Endodermal cell (in vitro differentiated cells): ENCODE data around the gene C1orf105. TPM values are rescaled to one million over a fixed set of nuclear protein-coding genes. Genes with fewer than 3 reads are reported as not detected.
A peak's percentile ranks its signal among the peaks of the same experiment; 100 is the strongest.

Source experiments
- DNase-seq: peaks from one replicate; pipeline ENCODE4 v3.0.0-alpha.2; 2017
- H3K27ac ChIP-seq: 2 replicates; pipeline ENCODE4 v1.5.1; 2013; ENCODE audit warnings: mild to moderate bottlenecking, low read depth, low read length, moderate library complexity
- H3K27me3 ChIP-seq: 2 replicates; pipeline ENCODE4 v1.6.1; 2013; ENCODE audit warnings: mild to moderate bottlenecking, low read length, moderate library complexity; ENCODE audit not compliant: insufficient read depth, control insufficient read depth, poor library complexity, severe bottlenecking
- H3K36me3 ChIP-seq: 2 replicates; pipeline ENCODE4 v1.7.0; 2013; ENCODE audit warnings: mild to moderate bottlenecking, low read length, moderate library complexity; ENCODE audit not compliant: control insufficient read depth, insufficient read depth
- H3K4me1 ChIP-seq: one replicate; pipeline ENCODE4 v1.7.0; 2013; ENCODE audit warnings: low read length; ENCODE audit not compliant: control insufficient read depth, insufficient read depth
- H3K4me3 ChIP-seq: 2 replicates; pipeline ENCODE4 v1.5.1; 2013; ENCODE audit warnings: mild to moderate bottlenecking, low read length, moderate library complexity
- H3K9ac ChIP-seq: 2 replicates; pipeline ENCODE4 v1.6.1; 2013; ENCODE audit warnings: mild to moderate bottlenecking, low read length, moderate library complexity; ENCODE audit not compliant: poor library complexity, severe bottlenecking; ENCODE audit errors: extremely low read depth
- H3K9me3 ChIP-seq: 2 replicates; pipeline ENCODE4 v1.6.1; 2013; ENCODE audit warnings: mild to moderate bottlenecking, low read length, moderate library complexity; ENCODE audit not compliant: control insufficient read depth
- H3K27ac Mint-ChIP-seq: 2 replicates; pipeline ENCODE4 v1.8.0; 2020; ENCODE audit warnings: mixed read lengths
- H3K27me3 Mint-ChIP-seq: 2 replicates; pipeline ENCODE4 v1.8.0; 2021; ENCODE audit warnings: mild to moderate bottlenecking, mixed read lengths; ENCODE audit not compliant: insufficient read depth
- H3K36me3 Mint-ChIP-seq: 2 replicates; pipeline ENCODE4 v1.8.0; 2020; ENCODE audit warnings: low read depth, mixed read lengths
- H3K4me1 Mint-ChIP-seq: 2 replicates; pipeline ENCODE4 v1.8.0; 2020; ENCODE audit warnings: mixed read lengths
- H3K4me3 Mint-ChIP-seq: 2 replicates; pipeline ENCODE4 v1.8.0; 2020; ENCODE audit warnings: mild to moderate bottlenecking, moderate library complexity, mixed read lengths
- H3K9me3 Mint-ChIP-seq: 2 replicates; pipeline ENCODE4 v1.8.0; 2020; ENCODE audit warnings: mild to moderate bottlenecking, mixed read lengths
- CTCF ChIP-seq: fragments of 200-600 bp; sonication (generic); conservative IDR thresholded peaks from 2 replicates; pipeline ENCODE4 v1.5.0; 2021; ENCODE audit warnings: antibody characterized with exemption, mild to moderate bottlenecking
- WGBS, 2 experiments: methylation state at CpG; one replicate each; pipeline versions ENCODE4 v1.1.5 to v1.1.7; 2013; ENCODE audit warnings: missing lambda C conversion rate in 2 of 2, mixed read lengths in 1 of 2; ENCODE audit not compliant: insufficient coverage in 1 of 2, insufficient read length in 1 of 2; 5-methylcytosine and 5-hydroxymethylcytosine counted together
- total RNA-seq, 2 donors: library from RNA; stranded (reverse); fragmentation: NEBNext Ultra II Directional in 1 of 2; extraction: Animal tissue kit (Norgen Biotek cat#: 25700) in 1 of 2; gene quantifications; 2 replicates in 1 of 2; 3 replicates in 1 of 2; pipeline ENCODE4 v1.2.1, GENCODE V29; 2021

The C1orf105 gene
- total RNA-seq, 2 donors from 2014 or later, result not detected

- TF ChIP-seq CTCF, result no peak
- H3K9me3 Mint-ChIP-seq, result no peaks in the 10 kb centered on the region
- no peak overlapping the region for H3K9ac ChIP-seq
- H3K4me1 Mint-ChIP-seq, result peaks cover 23% of the 10 kb centered on the region
- no peaks in the 10 kb centered on the region for H3K36me3 ChIP-seq
- no peaks in the 10 kb centered on the region for H3K27me3 ChIP-seq
- no peaks in the 10 kb centered on the region for H3K9me3 ChIP-seq
- H3K27me3 Mint-ChIP-seq, result no peaks in the 10 kb centered on the region
- H3K4me1 ChIP-seq, result peaks cover 5% of the 10 kb centered on the region
- no peak overlapping the region for H3K4me3 ChIP-seq
- no peak overlapping the region for H3K27ac Mint-ChIP-seq
- no peak for DNase-seq
- H3K4me3 Mint-ChIP-seq, result no peak overlapping the region
- WGBS, 2 experiments, result 89% methylated on average over 1 of the region's 1 CpG; no CpG with 5 or more reads in 1 of the 2 experiments
- no peaks in the 10 kb centered on the region for H3K36me3 Mint-ChIP-seq
- H3K27ac ChIP-seq, result no peak overlapping the region
Measured at GRCh38 chr1:172378109-172378760, 42.2 kb upstream of the C1orf105 start.

- H3K4me1 ChIP-seq, result no peaks in the 10 kb centered on the region
- peaks cover 22% of the 10 kb centered on the region for H3K4me1 Mint-ChIP-seq
- 82 to 90% methylated on average over 2 to 6 of the region's 6 CpGs for WGBS, 2 experiments
- H3K9ac ChIP-seq, result no peak overlapping the region
- no peaks in the 10 kb centered on the region for H3K36me3 ChIP-seq
- no peaks in the 10 kb centered on the region for H3K27me3 ChIP-seq
- no peak overlapping the region for H3K4me3 ChIP-seq
- no peak overlapping the region for H3K4me3 Mint-ChIP-seq
- H3K9me3 ChIP-seq, result no peaks in the 10 kb centered on the region
- no peaks in the 10 kb centered on the region for H3K36me3 Mint-ChIP-seq
- no peak for TF ChIP-seq CTCF
- no peak for DNase-seq
- no peak overlapping the region for H3K27ac ChIP-seq
- no peaks in the 10 kb centered on the region for H3K9me3 Mint-ChIP-seq
- peak overlapping the region; percentile 8 for H3K27ac Mint-ChIP-seq
- H3K27me3 Mint-ChIP-seq, result no peaks in the 10 kb centered on the region
Measured at GRCh38 chr1:172380441-172381244, 39.8 kb upstream of the C1orf105 start.

GRCh38 chr1:172381946-172382345 lies 38.5 kb upstream of the C1orf105 start:
- Histone ChIP-seq H3K27me3 (no peaks in the 10 kb centered on the region), H3K9ac (no peak overlapping the region), H3K27ac (no peak overlapping the region), H3K4me1 (no peaks in the 10 kb centered on the region), H3K4me3 (no peak overlapping the region), H3K36me3 (no peaks in the 10 kb centered on the region), H3K9me3 (no peaks in the 10 kb centered on the region)
- Mint-ChIP-seq H3K36me3 (no peaks in the 10 kb centered on the region), H3K27ac (no peak overlapping the region), H3K27me3 (no peaks in the 10 kb centered on the region), H3K9me3 (no peaks in the 10 kb centered on the region), H3K4me1 (peaks cover 22% of the 10 kb centered on the region), H3K4me3 (no peak overlapping the region)
- WGBS, 2 experiments, result 87 to 100% methylated on average over 1 to 2 of the region's 2 CpGs
- no peak for DNase-seq
- TF ChIP-seq CTCF, result no peak
